ENCODE data around the gene ITGAD.

The ITGAD gene

GRCh38 chr16:31474773-31475738 is 81.9 kb downstream of the ITGAD start:
- no peak for DNase-seq (ENCODE audit: low read depth, low spot score)

GRCh38 chr16:31475946-31476302 is 82.8 kb downstream of the ITGAD start:
- no peak for DNase-seq (ENCODE audit: low read depth, low spot score)

Measured in activated naive CD8-positive, alpha-beta T cell treated with anti-CD3 and anti-CD28 coated beads, Interleukin-2, amount 50 U/mL, for 16 hours (primary cell).